Adipocyte (in vitro differentiated cells): ENCODE data around the gene METTL1.
A peak's percentile ranks its signal among the peaks of the same experiment; 100 is the strongest.

Experiments
- DNase-seq: peaks from one replicate; pipeline ENCODE4 v3.0.0-alpha.2; 2015; ENCODE audit warnings: low read depth
- H3K27me3 ChIP-seq: replicated peaks from 2 replicates; pipeline ENCODE4 v1.7.0; 2013; ENCODE audit warnings: mild to moderate bottlenecking, low read length, moderate library complexity; ENCODE audit not compliant: control insufficient read depth, insufficient read depth
- H3K36me3 ChIP-seq: 2 replicates; pipeline ENCODE4 v1.7.0; 2013; ENCODE audit warnings: low read length, mild to moderate bottlenecking, moderate library complexity; ENCODE audit not compliant: control insufficient read depth, insufficient read depth, severe bottlenecking
- H3K4me1 ChIP-seq: 2 replicates; pipeline ENCODE4 v1.7.0; 2013; ENCODE audit warnings: mild to moderate bottlenecking, low read length, moderate library complexity; ENCODE audit not compliant: control insufficient read depth, insufficient read depth
- H3K4me3 ChIP-seq: 2 replicates; pipeline ENCODE4 v1.7.0; 2013; ENCODE audit warnings: mild to moderate bottlenecking, low read length, moderate library complexity
- H3K9ac ChIP-seq: 2 replicates; pipeline ENCODE4 v1.7.0; 2013; ENCODE audit warnings: mild to moderate bottlenecking, low read length, moderate library complexity
- H3K9me3 ChIP-seq: 2 replicates; pipeline ENCODE4 v1.7.0; 2013; ENCODE audit warnings: mild to moderate bottlenecking, low read length, moderate library complexity; ENCODE audit not compliant: control insufficient read depth

The METTL1 gene

GRCh38 chr12:57733928-57734327 is 38.0 kb downstream of the METTL1 start:
- no peak for DNase-seq
- Histone ChIP-seq H3K36me3 (no peaks in the 10 kb centered on the region), H3K9ac (no peak overlapping the region), H3K27me3 (peaks cover 53% of the 10 kb centered on the region), H3K4me3 (no peak overlapping the region), H3K4me1 (no peaks in the 10 kb centered on the region), H3K9me3 (no peaks in the 10 kb centered on the region)

GRCh38 chr12:57732726-57733593 is 38.9 kb downstream of the METTL1 start:
- Histone ChIP-seq H3K9me3 (no peaks in the 10 kb centered on the region), H3K36me3 (no peaks in the 10 kb centered on the region), H3K4me1 (no peaks in the 10 kb centered on the region), H3K27me3 (peaks cover 52% of the 10 kb centered on the region), H3K4me3 (no peak overlapping the region), H3K9ac (no peak overlapping the region)
- no peak for DNase-seq

- peaks cover 52% of the 10 kb centered on the region for H3K27me3 ChIP-seq
- H3K4me3 ChIP-seq: no peak overlapping the region
- no peaks in the 10 kb centered on the region for H3K4me1 ChIP-seq
- DNase-seq: no peak
- no peaks in the 10 kb centered on the region for H3K9me3 ChIP-seq
- no peak overlapping the region for H3K9ac ChIP-seq
- no peaks in the 10 kb centered on the region for H3K36me3 ChIP-seq
Observed at GRCh38 chr12:57732270-57732669, 39.6 kb downstream of the METTL1 start.

GRCh38 chr12:57731411-57732080 is 40.4 kb downstream of the METTL1 start:
- Histone ChIP-seq H3K9me3 (no peaks in the 10 kb centered on the region), H3K36me3 (no peaks in the 10 kb centered on the region), H3K4me3 (no peak overlapping the region), H3K27me3 (peaks cover 44% of the 10 kb centered on the region), H3K4me1 (peaks cover 2% of the 10 kb centered on the region), H3K9ac (no peak overlapping the region)
- no peak for DNase-seq

- peaks cover 6% of the 10 kb centered on the region for H3K4me1 ChIP-seq
- H3K4me3 ChIP-seq: no peak overlapping the region
- H3K9me3 ChIP-seq: no peaks in the 10 kb centered on the region
- no peak overlapping the region for H3K9ac ChIP-seq
- DNase-seq: no peak
- H3K36me3 ChIP-seq: no peaks in the 10 kb centered on the region
- peaks cover 34% of the 10 kb centered on the region for H3K27me3 ChIP-seq
Observed at GRCh38 chr12:57730336-57731067, 41.4 kb downstream of the METTL1 start.

- no peaks in the 10 kb centered on the region for H3K36me3 ChIP-seq
- peaks cover 6% of the 10 kb centered on the region for H3K4me1 ChIP-seq
- H3K9ac ChIP-seq: no peak overlapping the region
- no peaks in the 10 kb centered on the region for H3K9me3 ChIP-seq
- no peak overlapping the region for H3K4me3 ChIP-seq
- H3K27me3 ChIP-seq: peaks cover 25% of the 10 kb centered on the region
- DNase-seq: no peak
Observed at GRCh38 chr12:57729321-57729844, 42.5 kb downstream of the METTL1 start.

GRCh38 chr12:57727758-57728395 is 44.0 kb downstream of the METTL1 start:
- DNase-seq: no peak
- H3K4me3 ChIP-seq: no peak overlapping the region
- H3K36me3 ChIP-seq: no peaks in the 10 kb centered on the region
- H3K27me3 ChIP-seq: peaks cover 19% of the 10 kb centered on the region
- H3K9ac ChIP-seq: no peak overlapping the region
- H3K4me1 ChIP-seq: peaks cover 6% of the 10 kb centered on the region
- H3K9me3 ChIP-seq: no peaks in the 10 kb centered on the region

- H3K4me1 ChIP-seq: peaks cover 6% of the 10 kb centered on the region
- peak overlapping the region; percentile 90 for H3K9ac ChIP-seq
- peaks cover 16% of the 10 kb centered on the region for H3K27me3 ChIP-seq
- H3K36me3 ChIP-seq: no peaks in the 10 kb centered on the region
- H3K4me3 ChIP-seq: peak overlapping the region; percentile 88
- H3K9me3 ChIP-seq: no peaks in the 10 kb centered on the region
- DNase-seq: no peak
Observed at GRCh38 chr12:57726884-57727757, 44.8 kb downstream of the METTL1 start.

GRCh38 chr12:57726151-57726883 is 45.6 kb downstream of the METTL1 start:
- H3K9ac ChIP-seq: peak overlapping the region; percentile 90
- H3K9me3 ChIP-seq: no peaks in the 10 kb centered on the region
- H3K27me3 ChIP-seq: peaks cover 11% of the 10 kb centered on the region
- H3K36me3 ChIP-seq: peaks cover 5% of the 10 kb centered on the region
- DNase-seq: peak; percentile 92
- H3K4me3 ChIP-seq: peak overlapping the region; percentile 88
- peaks cover 6% of the 10 kb centered on the region for H3K4me1 ChIP-seq

GRCh38 chr12:57725851-57726150 is 46.1 kb downstream of the METTL1 start:
- Histone ChIP-seq H3K9me3 (no peaks in the 10 kb centered on the region), H3K4me1 (peaks cover 6% of the 10 kb centered on the region), H3K9ac (peak overlapping the region; percentile 90), H3K27me3 (peaks cover 5% of the 10 kb centered on the region), H3K4me3 (peak overlapping the region; percentile 88), H3K36me3 (peaks cover 10% of the 10 kb centered on the region)
- no peak for DNase-seq
